HCT116 (cell line): ENCODE results near the gene ASS1. TPM values are rescaled to one million over a fixed set of nuclear protein-coding genes. Genes with fewer than 3 reads are reported as not detected.

Experiments used
- ATAC-seq: fragments of 200-7000 bp; cut with Tn5 transposase; 2 replicates; pipeline ENCODE4 v1.9.1; 2020; ENCODE audit warnings: mild to moderate bottlenecking, moderate library complexity
- BruUV-seq: library from RNA; stranded (reverse); fragments of 400-500 nt; replicated peaks from 2 replicates; lab custom pipeline; 2021; lab: Mats Ljungman, UMichigan
- CTCF ChIA-PET: fragments of 300-600 bp; sonication (Branson Sonifier 250); formaldehyde crosslinking; loops from one replicate; lab custom pipeline; 2021; ENCODE audit warnings: antibody characterized with exemption; lab: Charles Lee
- POLR2A ChIA-PET: fragments of 300-600, 350-600 bp; sonication (Branson Sonifier 250); formaldehyde crosslinking; loops from one replicate; lab custom pipeline; 2021; ENCODE audit warnings: antibody characterized with exemption; lab: Charles Lee
- RAD21 ChIA-PET, 2 experiments: fragments of 300-600 bp; sonication (Branson Sonifier 250); formaldehyde crosslinking; loops; one replicate each; lab custom pipeline; 2023; ENCODE audit warnings: low total read pairs in 2 of 2; ENCODE audit not compliant: uncharacterized antibody in 2 of 2, unreplicated experiment in 2 of 2, low non-redundant PET in 1 of 2; lab: Charles Lee
- DNase-seq: peaks from one replicate; pipeline ENCODE4 v3.0.0-alpha.2; 2010; ENCODE audit warnings: low read depth, low spot score
- H2AFZ ChIP-seq: fragments of 200-600 bp; shearing (Covaris generic), sonication (generic); 2 replicates; pipeline ENCODE4 v1.6.1; 2017; ENCODE audit warnings: low read depth, mixed run types, mixed read lengths, antibody characterized with exemption, low read length; ENCODE audit not compliant: poor library complexity, severe bottlenecking
- H3K27ac ChIP-seq: 2 replicates; pipeline ENCODE4 v1.5.1; 2012; ENCODE audit warnings: low read depth, low read length
- H3K27me3 ChIP-seq: fragments of 200-600 bp; sonication (generic); 2 replicates; pipeline ENCODE4 v1.6.1; 2016; ENCODE audit warnings: mixed run types, low read length, mixed read lengths; ENCODE audit not compliant: insufficient read depth
- H3K36me3 ChIP-seq, 2 experiments: fragments of 200-500 bp in 1 of 2; fragments of 200-600 bp in 1 of 2; sonication (Bioruptor generic) in 1 of 2; sonication (generic) in 1 of 2; 2 replicates each; pipeline versions ENCODE4 v1.5.1 to v1.6.1; 2014 to 2016; ENCODE audit warnings: low read length in 2 of 2, inconsistent platforms in 1 of 2, mixed read lengths in 1 of 2, mixed run types in 1 of 2; ENCODE audit not compliant: insufficient read depth in 2 of 2, control insufficient read depth in 1 of 2
- H3K4me1 ChIP-seq, 2 experiments: fragments of 200-600 bp in 1 of 2; sonication (generic) in 1 of 2; 2 replicates each; pipeline versions ENCODE4 v1.5.1 to v1.6.1; 2012 to 2017; ENCODE audit warnings: low read length in 2 of 2, inconsistent platforms in 1 of 2, mild to moderate bottlenecking in 1 of 2, mixed read lengths in 1 of 2, mixed run types in 1 of 2, moderate library complexity in 1 of 2; ENCODE audit not compliant: insufficient read depth in 2 of 2, control insufficient read depth in 1 of 2
- H3K4me2 ChIP-seq: fragments of 200-600 bp; sonication (generic); 2 replicates; pipeline ENCODE4 v1.6.1; 2017; ENCODE audit warnings: mixed run types, low read length, mixed read lengths
- H3K4me3 ChIP-seq, 2 experiments: fragments of 200-600 bp in 1 of 2; sonication (generic) in 1 of 2; replicated peaks in 1 of 2; 2 replicates each; pipeline ENCODE4 v1.5.1; 2011 to 2016; ENCODE audit warnings: low read length in 2 of 2, control low read depth in 1 of 2, low read depth in 1 of 2, mild to moderate bottlenecking in 1 of 2, mixed read lengths in 1 of 2, mixed run types in 1 of 2
- H3K79me2 ChIP-seq: fragments of 200-600 bp; sonication (generic); 2 replicates; pipeline ENCODE4 v1.6.1; 2017; ENCODE audit warnings: mild to moderate bottlenecking, mixed run types, low read length, moderate library complexity, mixed read lengths; ENCODE audit not compliant: insufficient read depth
- H3K9ac ChIP-seq: fragments of 200-600 bp; sonication (generic); 2 replicates; pipeline ENCODE4 v1.6.1; 2016; ENCODE audit warnings: low read length, mixed read lengths
- H3K9me2 ChIP-seq: fragments of 200-600 bp; sonication (generic), shearing (Covaris generic); 2 replicates; pipeline ENCODE4 v1.6.1; 2017; ENCODE audit warnings: mixed run types, mild to moderate bottlenecking, moderate library complexity; ENCODE audit not compliant: insufficient read depth
- H3K9me3 ChIP-seq, 2 experiments: fragments of 200-500 bp in 1 of 2; fragments of 200-600 bp in 1 of 2; sonication (Bioruptor generic) in 1 of 2; sonication (generic) in 1 of 2; 2 replicates each; pipeline ENCODE4 v1.6.1; 2014 to 2017; ENCODE audit warnings: low read length in 2 of 2, mixed read lengths in 2 of 2, inconsistent platforms in 1 of 2, low read depth in 1 of 2, mild to moderate bottlenecking in 1 of 2, mixed run types in 1 of 2, moderate library complexity in 1 of 2; ENCODE audit not compliant: control insufficient read depth in 1 of 2, insufficient read depth in 1 of 2
- H4K20me1 ChIP-seq: fragments of 200-600 bp; sonication (generic), shearing (Covaris generic); 2 replicates; pipeline ENCODE4 v1.6.1; 2017; ENCODE audit warnings: mixed run types, mild to moderate bottlenecking, moderate library complexity; ENCODE audit not compliant: insufficient read depth
- CBX3 ChIP-seq: IDR thresholded peaks from 2 replicates; pipeline ENCODE4 v1.6.1; 2012; ENCODE audit warnings: low read depth
- CEBPB ChIP-seq: IDR thresholded peaks from 2 replicates; pipeline ENCODE4 v1.6.1; 2012; ENCODE audit warnings: low read depth
- EGR1 ChIP-seq: IDR thresholded peaks from 2 replicates; pipeline ENCODE4 v1.6.1; 2012; ENCODE audit warnings: low read depth
- ELF1 ChIP-seq: IDR thresholded peaks from 2 replicates; pipeline ENCODE4 v1.6.1; 2012; ENCODE audit warnings: low read depth, borderline replicate concordance
- EZH2 ChIP-seq: fragments of 200-600 bp; sonication (generic); IDR thresholded peaks from 2 replicates; pipeline ENCODE4 v1.6.1; 2017; ENCODE audit warnings: antibody characterized with exemption, mixed run types
- EZH2phosphoT487 ChIP-seq: fragments of 200-600 bp; IDR thresholded peaks from 2 replicates; pipeline ENCODE4 v1.6.1; 2018; ENCODE audit warnings: antibody characterized with exemption, borderline replicate concordance
- FOSL1 ChIP-seq: IDR thresholded peaks from 2 replicates; pipeline ENCODE4 v1.6.1; 2012; ENCODE audit warnings: low read depth
- JUND ChIP-seq: IDR thresholded peaks from 2 replicates; pipeline ENCODE4 v1.6.1; 2012
- POLR2A ChIP-seq: IDR thresholded peaks from 2 replicates; pipeline ENCODE4 v1.7.0; 2011; ENCODE audit warnings: borderline replicate concordance; ENCODE audit not compliant: insufficient read depth, insufficient read length; ENCODE audit errors: extremely low read depth
- RAD21 ChIP-seq: IDR thresholded peaks from 2 replicates; pipeline ENCODE4 v1.6.1; 2012; ENCODE audit warnings: low read depth, mild to moderate bottlenecking
- REST ChIP-seq: IDR thresholded peaks from 2 replicates; pipeline ENCODE4 v1.6.1; 2012; ENCODE audit warnings: low read depth
- SIN3A ChIP-seq: IDR thresholded peaks from 2 replicates; pipeline ENCODE4 v1.6.1; 2012; ENCODE audit warnings: low read depth
- SP1 ChIP-seq: IDR thresholded peaks from 2 replicates; pipeline ENCODE4 v1.6.1; 2012; ENCODE audit warnings: low read depth
- SRF ChIP-seq: IDR thresholded peaks from 2 replicates; pipeline ENCODE4 v1.6.1; 2012; ENCODE audit warnings: low read depth
- YY1 ChIP-seq: IDR thresholded peaks from 2 replicates; pipeline ENCODE4 v1.6.1; 2011; ENCODE audit warnings: low read length, low read depth, moderate library complexity, mild to moderate bottlenecking; ENCODE audit not compliant: insufficient replicate concordance; ENCODE audit errors: extremely low read depth
- ZFX ChIP-seq: fragments of 450-650 bp; IDR thresholded peaks from 2 replicates; pipeline ENCODE4 v1.6.1; 2017
- intact Hi-C: fragments of 100-400 bp; cut with micrococcal nuclease; formaldehyde crosslinking; loops from 2 replicates; pipeline ENCODE4 v1.10.0; 2022
- total RNA-seq: library from RNA; stranded (reverse); gene quantifications from one replicate; pipeline ENCODE4 v1.2.1, GENCODE V29; 2021; ENCODE audit not compliant: unreplicated experiment
- TF ChIP-seq, protein P1 (sequence below), 3 experiments: fragments of 200-600 bp in 1 of 3; sonication (generic) in 1 of 3; IDR thresholded peaks in 2 of 3; conservative IDR thresholded peaks in 1 of 3; 2 replicates each; pipeline ENCODE4 v1.5.1; 2012 to 2017; ENCODE audit warnings: low read depth in 2 of 3, low read length in 2 of 3, antibody characterized with exemption in 1 of 3, borderline replicate concordance in 1 of 3, control low read depth in 1 of 3, mild to moderate bottlenecking in 1 of 3, mixed read lengths in 1 of 3, mixed run types in 1 of 3, moderate library complexity in 1 of 3; ENCODE audit not compliant: insufficient read depth in 1 of 3

ASS1 gene
- total RNA-seq, 1 experiment from 2014 or later: 92.6 TPM

DNA sequence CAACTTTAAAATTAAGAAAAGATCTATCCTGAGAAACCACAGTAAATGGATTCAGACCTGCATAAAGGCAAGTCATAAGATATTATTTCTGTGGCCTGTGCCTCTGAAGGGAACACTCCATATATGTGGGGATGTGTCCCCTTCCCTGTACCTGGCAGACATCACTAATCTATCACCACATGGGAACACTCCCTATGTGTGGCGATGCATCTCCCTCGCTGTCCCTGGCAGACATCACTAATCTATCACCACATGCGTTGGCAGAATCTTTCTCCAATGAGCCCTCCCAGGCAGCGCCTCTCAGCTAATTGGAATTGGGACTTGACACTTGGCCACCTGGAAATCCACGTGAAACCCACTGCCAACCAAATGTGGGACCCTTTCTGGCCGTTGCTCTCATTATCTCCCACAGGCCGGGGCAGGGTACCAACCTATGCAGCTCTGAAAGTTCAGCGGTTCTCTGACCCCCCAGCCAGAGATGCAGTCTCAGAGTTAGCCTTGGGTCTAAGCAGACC, 25.2 kb upstream of the ASS1 start:
- intact Hi-C loops: no loop called here

DNA sequence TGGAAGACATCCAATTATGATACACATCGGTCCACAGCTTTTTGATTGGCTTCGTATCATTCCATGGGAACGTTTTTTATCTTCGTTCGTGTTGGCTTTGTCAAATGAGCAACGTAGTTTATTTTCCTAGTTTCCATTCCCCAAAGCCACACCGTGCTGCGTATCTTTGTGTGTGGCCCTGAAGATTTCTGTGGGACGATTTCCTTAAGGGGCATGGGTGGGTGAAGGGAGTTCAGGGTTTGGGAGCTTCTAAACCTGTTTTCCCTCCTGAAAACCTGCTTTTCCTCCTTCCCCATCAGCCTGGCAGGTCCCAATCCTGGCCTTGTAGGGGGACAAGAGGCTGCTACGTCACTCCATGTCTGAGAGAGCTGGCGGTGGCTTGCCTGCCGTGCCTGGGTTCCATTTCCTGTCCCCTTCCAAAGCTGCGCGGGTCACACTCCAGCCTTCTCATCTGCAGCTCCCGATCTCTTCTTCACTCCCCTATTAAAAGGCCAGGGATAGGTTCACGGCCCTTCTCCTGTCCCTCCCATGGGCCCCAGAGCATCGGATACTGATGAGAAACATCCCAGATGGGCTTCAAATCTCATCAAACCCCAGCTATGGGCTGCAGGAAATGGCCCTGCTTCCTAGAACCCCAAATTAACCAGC, 23.5 kb upstream of the ASS1 start:
- no peaks in the 10 kb centered on the region for H3K36me3 ChIP-seq
- no peaks in the 10 kb centered on the region for H3K9me2 ChIP-seq
- ChIA-PET POLR2A (no interaction called here), CTCF (no interaction called here), RAD21 (no interaction called here)
- TF ChIP-seq FOSL1 (no peak), ZFX (no peak), REST (no peak), EZH2phosphoT487 (no peak), SIN3A (no peak), CEBPB (no peak), POLR2A (no peak), YY1 (no peak), RAD21 (no peak), EGR1 (no peak), JUND (no peak), SP1 (no peak), CBX3 (no peak), EZH2 (no peak)
- TF ChIP-seq, protein P1, sequence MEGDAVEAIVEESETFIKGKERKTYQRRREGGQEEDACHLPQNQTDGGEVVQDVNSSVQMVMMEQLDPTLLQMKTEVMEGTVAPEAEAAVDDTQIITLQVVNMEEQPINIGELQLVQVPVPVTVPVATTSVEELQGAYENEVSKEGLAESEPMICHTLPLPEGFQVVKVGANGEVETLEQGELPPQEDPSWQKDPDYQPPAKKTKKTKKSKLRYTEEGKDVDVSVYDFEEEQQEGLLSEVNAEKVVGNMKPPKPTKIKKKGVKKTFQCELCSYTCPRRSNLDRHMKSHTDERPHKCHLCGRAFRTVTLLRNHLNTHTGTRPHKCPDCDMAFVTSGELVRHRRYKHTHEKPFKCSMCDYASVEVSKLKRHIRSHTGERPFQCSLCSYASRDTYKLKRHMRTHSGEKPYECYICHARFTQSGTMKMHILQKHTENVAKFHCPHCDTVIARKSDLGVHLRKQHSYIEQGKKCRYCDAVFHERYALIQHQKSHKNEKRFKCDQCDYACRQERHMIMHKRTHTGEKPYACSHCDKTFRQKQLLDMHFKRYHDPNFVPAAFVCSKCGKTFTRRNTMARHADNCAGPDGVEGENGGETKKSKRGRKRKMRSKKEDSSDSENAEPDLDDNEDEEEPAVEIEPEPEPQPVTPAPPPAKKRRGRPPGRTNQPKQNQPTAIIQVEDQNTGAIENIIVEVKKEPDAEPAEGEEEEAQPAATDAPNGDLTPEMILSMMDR (IDR thresholded peaks at IDR 0.05 in 2 of 3, conservative IDR thresholded peaks at IDR 0.05 in 1 of 3; ENCODE audit: borderline replicate concordance in 1 of 3, insufficient read depth in 1 of 3, low read depth in 2 of 3, low read length in 2 of 3): no peak
- ATAC-seq (no peak), DNase-seq (no peak)
- no peak overlapping the region for H2AFZ ChIP-seq
- intact Hi-C loops: no loop called here
- no peaks in the 10 kb centered on the region for H3K79me2 ChIP-seq
- H3K9me3 ChIP-seq: no peaks in the 10 kb centered on the region
- no peak overlapping the region for H3K27ac ChIP-seq
- no peaks in the 10 kb centered on the region for H4K20me1 ChIP-seq
- H3K4me1 ChIP-seq: peaks cover 3 to 5% of the 10 kb centered on the region in 2 experiments; a peak in 3 of 4 replicates
- H3K9ac ChIP-seq: no peak overlapping the region
- no peak overlapping the region for H3K4me2 ChIP-seq
- BruUV-seq: no TSS peak
- no peak overlapping the region for H3K4me3 ChIP-seq
- H3K27me3 ChIP-seq: no peaks in the 10 kb centered on the region

More for the DNA sequence above, 25.2 kb upstream of the ASS1 start:
- no peak for ATAC-seq
- no peak overlapping the region for H3K4me2 ChIP-seq
- no peak for TF ChIP-seq ZFX
- no peak for TF ChIP-seq SRF
- TF ChIP-seq JUND: no peak
- TF ChIP-seq ELF1: no peak
- CTCF ChIA-PET: no interaction called here
- no peak overlapping the region for H3K27ac ChIP-seq
- no peak for DNase-seq
- POLR2A ChIA-PET: no interaction called here
- no TSS peak for BruUV-seq
- no peaks in the 10 kb centered on the region for H3K27me3 ChIP-seq
- H4K20me1 ChIP-seq: no peaks in the 10 kb centered on the region
- RAD21 ChIA-PET: no interaction called here
- H3K9me2 ChIP-seq: no peaks in the 10 kb centered on the region
- no peak overlapping the region for H3K9ac ChIP-seq
- H3K9me3 ChIP-seq: no peaks in the 10 kb centered on the region
- H3K79me2 ChIP-seq: no peaks in the 10 kb centered on the region
- H2AFZ ChIP-seq: no peak overlapping the region
- H3K4me3 ChIP-seq: no peak overlapping the region
- H3K4me1 ChIP-seq: no peaks in the 10 kb centered on the region
- no peaks in the 10 kb centered on the region for H3K36me3 ChIP-seq
